HG03280 (cell line): Measurements from ENCODE around the gene PC.
"Not testable (repeated sequence)": the region's sequence is repeated elsewhere in the genome, so short reads cannot be mapped to it uniquely, and the experiment has no call there.

Experiments used
- ATAC-seq: cut with Tn5 transposase; IDR thresholded peaks from one replicate; pipeline ENCODE4 v1.9.1; 2021; ENCODE audit warnings: mild to moderate bottlenecking, moderate library complexity; ENCODE audit not compliant: unreplicated experiment

The PC gene

DNA sequence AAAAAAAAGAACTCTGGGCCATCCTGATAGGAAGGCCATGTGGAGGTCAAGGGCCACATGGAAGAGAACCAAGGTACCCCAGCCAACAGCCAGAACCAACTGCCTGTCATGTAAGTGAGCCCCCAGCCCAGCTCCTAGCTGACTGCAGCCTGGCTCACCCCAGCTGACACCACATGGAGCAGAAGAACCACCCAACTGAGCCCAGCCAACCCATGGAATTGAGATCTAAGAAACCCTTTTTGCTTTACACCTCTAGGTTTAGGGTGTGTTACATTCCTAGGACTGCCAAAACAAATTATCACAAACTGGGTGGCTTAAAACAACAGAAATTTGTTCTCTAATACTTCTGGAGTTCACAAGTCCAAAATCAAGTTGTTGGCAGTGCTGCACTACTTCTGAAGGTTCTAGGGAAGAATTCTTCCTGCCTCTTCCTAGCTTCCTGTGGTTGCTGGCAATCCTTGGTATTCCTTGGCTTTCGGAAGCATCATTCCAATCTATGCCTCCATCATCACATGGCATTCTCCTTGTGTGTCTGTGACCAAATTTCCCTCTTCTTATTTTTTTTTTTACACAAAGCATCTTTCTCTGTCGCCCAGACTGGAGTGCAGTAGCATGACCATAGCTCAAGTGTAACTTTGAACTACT is 21.3 kb upstream of the PC start:
- ATAC-seq, result no peak

- no peak for ATAC-seq
Observed at GRCh38 chr11:66978717-66979116, 20.5 kb upstream of the PC start.

DNA sequence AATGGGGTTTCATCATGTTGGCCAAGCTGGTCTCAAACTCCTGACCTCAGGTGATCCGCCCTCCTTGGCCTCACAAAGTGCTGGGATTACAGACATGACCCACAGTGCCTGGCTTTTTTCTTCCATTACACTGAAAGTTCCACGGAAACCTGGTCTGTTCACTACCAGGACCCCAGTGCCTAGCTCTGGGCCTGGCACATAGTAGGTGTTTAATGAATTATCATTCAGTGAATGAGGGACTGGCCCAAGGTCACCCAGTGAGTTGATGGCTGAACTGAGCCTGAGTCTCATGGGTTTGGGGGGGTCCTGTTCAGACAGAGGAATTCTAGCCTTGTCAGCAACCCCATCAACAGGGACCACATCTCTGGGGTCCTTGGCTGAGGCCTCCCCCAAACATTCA is 20.0 kb upstream of the PC start:
- no peak for ATAC-seq

DNA sequence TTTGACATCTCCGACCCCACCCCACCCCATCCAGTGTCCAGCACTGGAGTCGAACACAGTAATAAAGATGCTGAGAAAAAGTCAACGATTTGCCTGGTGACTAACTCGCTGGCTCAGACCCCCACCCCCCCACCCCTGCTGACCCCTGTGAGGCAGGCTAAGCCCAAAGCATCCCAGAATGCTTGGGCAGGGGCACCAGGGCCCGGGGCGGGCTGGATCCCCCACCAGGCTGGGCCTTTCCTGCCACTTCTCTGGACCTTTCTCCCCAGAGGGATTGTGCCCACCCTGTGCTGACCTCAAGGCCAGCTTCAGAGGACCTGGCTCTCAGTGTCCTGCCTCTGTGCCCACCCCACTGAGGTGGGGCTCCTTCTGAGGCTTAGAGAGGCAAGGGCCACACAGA is 18.7 kb upstream of the PC start:
- ATAC-seq, result no peak

- ATAC-seq, result no peak
Observed at GRCh38 chr11:66976028-66976467, 17.9 kb upstream of the PC start.

GRCh38 chr11:66975405-66976027 is 17.3 kb upstream of the PC start:
- ATAC-seq, result no peak

- no peak for ATAC-seq
Observed at GRCh38 chr11:66974724-66975404, 16.7 kb upstream of the PC start, which contains the start of gene C11orf86. Gene C11orf86, plus strand, starts transcription at chr11:66975304. Its CDS starts 59 bp downstream, at chr11:66975363.

- no peak for ATAC-seq
Observed at GRCh38 chr11:66973956-66974580, 15.9 kb upstream of the PC start.

DNA sequence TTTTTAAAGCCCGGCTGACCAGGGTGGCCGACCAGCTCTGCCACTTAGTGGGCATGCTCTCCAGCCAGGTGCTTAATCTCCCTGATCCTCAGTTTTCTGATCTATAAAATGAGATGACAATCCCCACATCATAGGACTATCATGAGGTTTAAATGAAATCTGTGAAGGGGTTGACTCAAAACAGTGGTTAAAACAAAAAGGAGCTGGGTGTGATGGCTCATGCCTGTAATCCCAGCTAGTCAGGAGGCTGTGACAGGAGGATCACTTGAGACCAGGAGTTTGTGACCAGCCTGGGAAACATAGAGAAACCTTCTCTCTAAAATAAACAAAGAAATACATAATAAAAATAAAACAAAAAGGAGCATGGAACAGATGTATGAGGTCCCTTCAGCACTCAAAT is 13.3 kb upstream of the PC start:
- ATAC-seq, result no peak

GRCh38 chr11:66970807-66971442 is 12.7 kb upstream of the PC start:
- ATAC-seq, result no peak

- ATAC-seq, result no peak
Observed at GRCh38 chr11:66970371-66970806, 12.2 kb upstream of the PC start.

- no peak for ATAC-seq
Observed at GRCh38 chr11:66969584-66970225, 11.5 kb upstream of the PC start.

DNA sequence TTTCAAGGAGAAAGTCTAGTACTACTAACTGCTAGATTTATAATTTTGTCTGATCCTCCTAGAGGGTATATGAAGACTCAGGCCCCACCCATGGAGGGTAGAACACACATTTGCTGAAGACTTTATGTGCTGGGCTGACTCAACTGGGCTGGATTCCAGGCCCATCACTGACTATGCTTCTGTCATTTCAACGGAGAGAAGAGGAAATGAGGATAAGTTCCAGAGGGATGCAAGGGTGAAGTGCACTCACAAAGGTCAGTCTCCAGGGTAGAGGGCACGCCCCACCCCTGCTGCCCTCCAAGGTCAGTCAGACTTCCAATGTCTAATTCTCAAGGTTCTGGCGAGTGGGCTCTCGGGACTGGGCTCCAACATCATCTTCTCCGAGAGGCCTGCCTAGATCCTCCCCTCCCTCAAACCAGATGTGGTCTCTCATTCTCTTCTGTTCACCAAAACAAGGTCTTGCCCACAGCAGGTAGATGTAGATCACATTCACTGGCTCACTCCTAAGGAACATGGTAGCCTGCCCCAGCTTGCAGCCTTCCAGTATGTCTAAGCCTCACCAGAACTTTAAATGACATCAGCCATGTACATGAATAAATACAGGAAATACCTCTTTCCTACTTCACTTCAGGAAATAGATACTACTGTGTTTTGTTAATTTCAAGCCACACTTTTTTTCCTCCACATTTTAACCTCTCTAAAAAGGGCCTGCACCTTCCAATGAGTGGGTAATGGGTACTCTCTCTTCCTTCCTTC is 9.7 kb upstream of the PC start:
- ATAC-seq, result no peak

DNA sequence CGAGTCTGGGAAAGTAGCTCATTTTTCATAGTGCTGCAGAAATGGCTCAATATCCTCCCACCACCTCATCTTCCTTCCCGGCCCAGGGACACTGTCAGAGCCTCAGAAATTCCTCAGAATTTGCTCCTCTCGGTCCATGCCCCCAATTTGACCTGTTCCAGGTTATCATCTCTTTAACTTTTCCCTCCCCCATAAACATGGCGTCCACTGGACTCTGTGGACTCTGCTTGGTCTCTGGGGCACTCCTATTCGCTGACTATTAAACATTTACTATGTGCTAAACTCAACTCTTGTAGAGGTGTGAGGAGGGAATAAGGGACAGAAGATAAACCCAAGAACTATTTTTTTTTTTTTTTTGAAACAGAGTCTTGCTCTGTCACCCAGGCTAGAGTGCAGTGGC is 8.2 kb upstream of the PC start:
- no peak for ATAC-seq

GRCh38 chr11:66964495-66964894 is 6.3 kb upstream of the PC start:
- ATAC-seq, result no peak

DNA sequence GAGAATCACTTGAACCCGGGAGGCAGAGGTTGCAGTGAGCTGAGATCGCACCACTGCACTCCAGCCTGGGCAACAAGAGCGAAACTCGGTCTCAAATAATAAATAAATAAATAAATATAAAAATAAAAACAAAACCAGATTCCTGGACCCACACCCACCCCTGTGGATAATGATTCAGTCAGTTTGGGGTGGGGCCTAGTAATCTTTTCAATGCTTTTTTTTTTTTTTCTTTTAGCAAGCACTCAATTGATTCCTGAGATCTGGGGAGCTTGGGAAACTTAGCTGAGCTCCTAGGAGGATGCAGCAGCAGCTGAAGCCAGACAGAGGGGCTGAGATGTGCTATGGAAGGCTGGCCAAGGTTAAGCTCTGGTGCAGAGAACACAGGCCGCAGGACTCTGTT is 4.6 kb upstream of the PC start:
- ATAC-seq, result no peak

GRCh38 chr11:66962247-66962646 is 4.1 kb upstream of the PC start:
- ATAC-seq, result no peak

DNA sequence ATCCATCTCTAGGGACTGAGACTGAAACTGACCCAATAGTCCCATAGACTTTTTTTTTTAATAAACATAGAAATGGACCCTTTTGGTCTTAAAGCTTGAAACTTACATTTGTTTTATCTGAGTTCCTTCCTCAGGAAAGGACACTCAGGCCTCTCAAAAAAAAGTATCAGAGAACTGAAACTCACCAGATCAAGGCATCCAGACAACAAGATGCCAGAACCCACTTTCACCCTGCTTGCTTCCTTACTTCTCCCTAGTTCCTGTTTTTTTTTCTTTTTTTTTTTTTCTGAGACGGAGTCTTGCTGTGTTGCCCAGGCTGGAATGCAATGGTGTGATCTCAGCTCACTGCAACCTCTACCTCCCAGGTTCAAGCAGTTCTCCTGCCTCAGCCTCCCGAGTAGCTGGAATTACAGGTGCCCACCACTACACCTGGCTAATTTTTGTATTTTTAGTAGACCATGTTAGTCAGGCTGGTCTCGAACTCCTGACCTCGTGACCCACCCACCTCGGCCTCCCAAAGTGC is 3.6 kb upstream of the PC start:
- ATAC-seq, result not testable (repeated sequence)

- ATAC-seq, result no peak
Observed at GRCh38 chr11:66958956-66959274, 732 bp upstream of the PC start.

GRCh38 chr11:66957971-66958231 is 282 bp downstream of the PC start:
- no peak for ATAC-seq
